Measurements from ENCODE around the gene SLC22A31.

SLC22A31 gene

GRCh38 chr16:89210904-89211515, 10.7 kb upstream of the SLC22A31 start:
- DNase-seq (ENCODE audit: low read depth), result peak; percentile 32
- H3K4me3 ChIP-seq (ENCODE audit: low read length), result no peak overlapping the region
- H3K4me1 ChIP-seq (ENCODE audit: control insufficient read depth, insufficient read depth, low read length), result peaks cover 1% of the 10 kb centered on the region
- H3K9ac ChIP-seq (ENCODE audit: low read length), result no peak overlapping the region
- H3K9me3 ChIP-seq (ENCODE audit: control insufficient read depth, low read length), result no peaks in the 10 kb centered on the region
- no peaks in the 10 kb centered on the region for H3K36me3 ChIP-seq (ENCODE audit: control insufficient read depth, insufficient read depth, low read length, severe bottlenecking)
- H3K27me3 ChIP-seq (replicated peaks; ENCODE audit: control insufficient read depth, insufficient read depth, low read length), result peaks cover 20% of the 10 kb centered on the region

DNA sequence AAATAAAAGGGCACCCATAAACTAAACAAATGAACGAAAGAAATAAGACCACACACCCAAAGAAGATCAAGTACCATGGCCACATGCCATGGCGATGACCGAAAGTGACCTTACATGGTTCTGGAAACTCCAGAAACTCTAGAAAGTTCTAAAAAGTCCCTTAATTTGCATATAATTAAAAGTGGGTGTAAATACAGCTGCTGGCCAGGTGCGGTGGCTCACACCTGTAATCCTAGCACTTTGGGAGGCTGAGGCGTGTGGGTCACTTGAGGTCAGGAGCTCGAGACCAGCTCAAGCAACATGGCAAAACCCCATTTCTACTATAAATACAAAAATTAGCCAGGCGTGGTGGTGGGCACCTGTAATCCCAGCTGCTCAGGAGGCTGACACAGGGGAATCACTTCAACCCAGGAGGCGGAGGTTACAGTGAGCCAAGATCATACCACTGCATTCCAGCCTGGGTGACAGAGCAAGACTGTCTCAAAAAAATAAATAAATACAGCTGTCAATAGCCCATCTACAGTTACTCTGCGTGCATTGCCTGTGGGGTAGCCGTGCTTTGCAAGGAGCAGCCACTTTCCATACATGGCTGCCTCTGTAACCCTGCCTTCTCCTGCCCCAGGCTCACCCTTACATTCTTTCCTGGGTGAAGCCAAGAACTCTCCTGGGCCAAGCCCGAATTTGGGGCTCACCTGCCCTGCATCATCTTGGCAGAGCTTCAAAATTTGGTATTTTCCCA, 10.0 kb upstream of the SLC22A31 start:
- Histone ChIP-seq H3K9me3 (ENCODE audit: control insufficient read depth, low read length) (no peaks in the 10 kb centered on the region), H3K27me3 (replicated peaks; ENCODE audit: control insufficient read depth, insufficient read depth, low read length) (peaks cover 20% of the 10 kb centered on the region), H3K9ac (ENCODE audit: low read length) (no peak overlapping the region), H3K36me3 (ENCODE audit: control insufficient read depth, insufficient read depth, low read length, severe bottlenecking) (no peaks in the 10 kb centered on the region), H3K4me1 (ENCODE audit: control insufficient read depth, insufficient read depth, low read length) (no peaks in the 10 kb centered on the region), H3K4me3 (ENCODE audit: low read length) (no peak overlapping the region)
- DNase-seq (ENCODE audit: low read depth), result no peak

DNA sequence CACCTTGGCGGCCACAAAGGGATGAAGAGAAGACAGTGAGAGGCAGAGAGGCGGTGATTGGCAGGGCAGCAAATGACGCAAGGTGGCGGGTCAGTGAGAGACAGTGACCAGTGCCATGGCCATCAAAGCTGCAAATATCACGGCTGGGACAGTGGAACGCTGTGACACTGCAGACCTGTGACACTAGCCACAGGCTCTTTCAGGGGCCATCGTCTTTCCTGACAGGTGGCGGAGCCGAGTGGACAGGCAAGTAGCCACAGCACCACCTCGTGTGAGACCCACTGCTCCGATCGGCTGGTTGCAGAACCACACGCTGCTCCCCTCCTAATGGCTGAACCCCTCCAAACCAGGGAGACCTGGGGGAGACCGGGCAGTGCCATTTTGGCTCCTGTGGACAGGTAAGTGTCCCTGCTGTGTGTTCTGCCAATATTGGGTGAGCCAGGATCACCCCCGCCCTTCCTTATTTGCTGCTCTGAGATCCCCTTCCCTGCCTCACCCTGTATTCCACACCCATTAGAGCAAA, 9.2 kb upstream of the SLC22A31 start:
- Histone ChIP-seq H3K9me3 (ENCODE audit: control insufficient read depth, low read length) (no peaks in the 10 kb centered on the region), H3K27me3 (replicated peaks; ENCODE audit: control insufficient read depth, insufficient read depth, low read length) (peaks cover 20% of the 10 kb centered on the region), H3K36me3 (ENCODE audit: control insufficient read depth, insufficient read depth, low read length, severe bottlenecking) (no peaks in the 10 kb centered on the region), H3K4me1 (ENCODE audit: control insufficient read depth, insufficient read depth, low read length) (no peaks in the 10 kb centered on the region), H3K9ac (ENCODE audit: low read length) (no peak overlapping the region), H3K4me3 (ENCODE audit: low read length) (no peak overlapping the region)
- DNase-seq (ENCODE audit: low read depth), result no peak

DNA sequence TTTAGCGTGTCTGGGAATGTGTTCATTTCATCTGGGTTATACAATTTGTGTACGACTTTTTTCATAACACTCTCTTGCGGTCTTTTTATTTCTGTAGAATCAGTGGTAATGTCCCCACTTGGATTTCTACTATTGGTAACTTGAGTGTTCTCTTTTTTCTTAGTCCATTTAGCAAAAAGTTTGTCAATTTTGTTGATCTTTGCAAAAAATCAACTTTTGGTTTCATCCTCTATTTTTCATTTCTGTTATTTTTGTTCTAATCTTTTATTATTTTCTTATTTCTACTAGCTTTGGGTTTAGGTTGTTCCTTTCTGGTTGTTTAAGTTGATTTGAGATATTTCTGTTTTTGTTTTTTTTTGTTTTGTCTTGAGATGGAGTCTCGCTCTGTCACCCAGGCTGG, 7.7 kb upstream of the SLC22A31 start:
- Histone ChIP-seq H3K36me3 (ENCODE audit: control insufficient read depth, insufficient read depth, low read length, severe bottlenecking) (no peaks in the 10 kb centered on the region), H3K9ac (ENCODE audit: low read length) (no peak overlapping the region), H3K27me3 (replicated peaks; ENCODE audit: control insufficient read depth, insufficient read depth, low read length) (peaks cover 33% of the 10 kb centered on the region), H3K4me3 (ENCODE audit: low read length) (no peak overlapping the region), H3K4me1 (ENCODE audit: control insufficient read depth, insufficient read depth, low read length) (no peaks in the 10 kb centered on the region), H3K9me3 (ENCODE audit: control insufficient read depth, low read length) (peaks cover 3% of the 10 kb centered on the region)
- no peak for DNase-seq (ENCODE audit: low read depth)

DNA sequence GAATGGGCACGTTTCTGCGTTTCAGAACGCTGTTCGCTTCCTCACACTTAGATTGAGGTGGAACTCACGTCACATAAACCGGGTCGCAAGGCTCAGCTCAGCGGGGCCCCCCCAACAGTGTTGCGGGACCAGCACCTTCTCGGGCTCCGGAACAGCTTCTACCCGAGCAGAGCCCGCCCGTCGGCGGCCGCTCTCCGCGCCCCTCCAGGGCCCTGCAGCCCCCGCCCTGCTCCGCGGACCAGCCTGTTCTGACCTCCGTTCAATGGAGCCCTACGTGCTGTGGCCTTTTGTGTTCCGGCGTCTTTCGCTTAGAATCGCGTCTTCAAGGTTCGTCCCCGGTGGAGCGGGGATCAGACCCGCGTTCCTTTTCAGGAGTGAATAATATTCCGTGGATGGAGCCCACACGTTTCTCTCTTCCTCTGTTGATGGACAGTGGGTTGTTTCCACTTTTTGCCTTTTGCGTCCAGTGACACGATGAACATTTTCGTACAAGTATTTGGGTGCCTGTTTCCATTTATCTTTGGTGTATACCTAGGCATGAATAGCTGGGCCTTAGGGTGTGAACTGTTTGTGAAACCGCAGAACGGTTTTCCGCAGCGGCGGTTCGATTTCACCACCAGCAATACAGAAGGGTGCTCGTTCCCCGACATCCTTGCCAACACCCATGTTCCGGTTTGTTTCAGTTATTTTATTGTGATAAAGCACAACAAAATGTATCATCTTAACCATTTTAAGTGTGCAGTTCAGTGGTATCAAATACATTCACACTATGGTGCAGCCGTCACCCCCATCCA, 2.3 kb upstream of the SLC22A31 start:
- DNase-seq (ENCODE audit: low read depth), result no peak
- H3K9me3 ChIP-seq (ENCODE audit: control insufficient read depth, low read length), result peaks cover 10% of the 10 kb centered on the region
- peaks cover 6% of the 10 kb centered on the region for H3K4me1 ChIP-seq (ENCODE audit: control insufficient read depth, insufficient read depth, low read length)
- no peak overlapping the region for H3K4me3 ChIP-seq (ENCODE audit: low read length)
- H3K27me3 ChIP-seq (replicated peaks; ENCODE audit: control insufficient read depth, insufficient read depth, low read length), result peaks cover 42% of the 10 kb centered on the region
- no peaks in the 10 kb centered on the region for H3K36me3 ChIP-seq (ENCODE audit: control insufficient read depth, insufficient read depth, low read length, severe bottlenecking)
- H3K9ac ChIP-seq (ENCODE audit: low read length), result no peak overlapping the region

DNA sequence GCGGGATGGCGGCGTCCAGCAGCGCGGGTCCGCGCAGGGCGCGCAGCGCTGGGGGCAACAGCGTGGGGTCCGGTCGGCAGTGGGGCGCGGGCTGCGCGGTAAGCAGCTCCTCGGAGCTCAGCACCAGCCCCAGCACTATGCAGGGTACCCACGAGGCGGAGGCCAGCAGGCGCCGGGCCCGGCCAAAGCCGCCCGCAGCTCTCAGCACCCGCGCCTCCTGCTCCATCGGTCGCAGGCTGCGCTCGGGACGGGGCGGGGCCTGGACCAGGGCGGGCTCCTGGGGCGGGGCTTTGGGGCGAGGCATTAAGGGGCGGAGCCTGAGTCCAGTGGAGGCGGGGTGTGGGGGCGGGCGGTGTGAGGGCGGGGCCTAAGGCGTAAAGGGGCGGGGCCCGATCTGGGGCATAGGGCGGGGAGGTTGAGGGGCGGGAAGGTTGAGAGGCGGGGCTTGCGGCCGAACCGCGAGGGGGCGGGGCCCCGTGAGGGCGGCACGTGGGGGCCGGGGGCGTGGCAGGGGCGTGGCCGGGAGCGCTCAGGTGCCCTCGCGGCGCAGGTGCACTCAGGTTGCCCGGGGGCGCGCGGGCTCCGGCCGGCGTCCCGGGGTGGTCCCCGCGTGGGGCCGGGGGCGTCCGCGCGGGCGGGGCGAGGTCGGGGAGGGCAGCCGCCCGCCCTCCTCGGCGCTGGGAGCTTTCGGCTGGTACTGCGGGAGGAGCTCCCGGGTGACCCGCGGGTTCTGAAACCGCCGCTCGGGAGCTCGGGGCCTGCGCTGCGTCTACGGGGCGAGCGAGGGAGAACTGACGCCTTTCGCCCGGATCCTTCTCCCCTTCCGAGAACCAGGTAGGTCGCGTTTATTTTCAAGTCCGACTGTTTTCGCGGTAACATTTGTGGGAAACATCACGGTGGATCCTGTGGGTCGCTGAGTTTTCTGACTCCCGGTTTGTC, 1.4 kb upstream of the SLC22A31 start:
- Histone ChIP-seq H3K4me1 (ENCODE audit: control insufficient read depth, insufficient read depth, low read length) (peaks cover 6% of the 10 kb centered on the region), H3K36me3 (ENCODE audit: control insufficient read depth, insufficient read depth, low read length, severe bottlenecking) (no peaks in the 10 kb centered on the region), H3K9me3 (ENCODE audit: control insufficient read depth, low read length) (peaks cover 10% of the 10 kb centered on the region), H3K9ac (ENCODE audit: low read length) (no peak overlapping the region), H3K4me3 (ENCODE audit: low read length) (no peak overlapping the region), H3K27me3 (replicated peaks; ENCODE audit: control insufficient read depth, insufficient read depth, low read length) (peaks cover 42% of the 10 kb centered on the region)
- DNase-seq (ENCODE audit: low read depth), result peak; percentile 89

DNA sequence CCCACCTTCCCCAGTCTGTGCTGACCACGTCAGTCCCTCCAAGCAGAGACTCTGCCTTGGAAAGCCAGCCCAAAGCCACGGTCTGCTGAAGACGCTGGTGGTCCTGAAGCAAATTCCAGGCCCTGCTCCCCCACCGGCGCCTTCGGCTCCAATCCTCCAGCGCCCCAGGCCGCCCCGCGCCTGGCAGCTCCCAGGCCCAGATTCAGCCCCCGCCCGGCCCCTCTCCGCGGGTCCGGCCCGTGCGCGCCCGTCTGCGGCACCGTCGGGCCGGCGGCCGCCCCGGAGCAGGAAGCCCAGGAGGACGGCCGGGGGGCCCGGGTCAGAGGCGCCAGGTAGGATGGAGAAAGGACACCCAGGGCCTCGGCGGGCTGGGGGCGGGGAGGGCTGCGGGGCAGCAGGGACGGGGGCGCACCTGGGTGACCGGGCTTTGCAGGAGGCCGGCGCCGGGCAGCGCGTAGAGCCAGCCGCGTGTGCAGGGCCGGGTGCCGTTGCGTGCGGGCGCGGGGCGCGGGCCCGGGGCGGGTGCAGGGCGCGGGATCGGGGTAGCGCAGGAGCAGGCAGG, 594 bp upstream of the SLC22A31 start:
- Histone ChIP-seq H3K36me3 (ENCODE audit: control insufficient read depth, insufficient read depth, low read length, severe bottlenecking) (no peaks in the 10 kb centered on the region), H3K4me3 (ENCODE audit: low read length) (no peak overlapping the region), H3K27me3 (replicated peaks; ENCODE audit: control insufficient read depth, insufficient read depth, low read length) (peaks cover 42% of the 10 kb centered on the region), H3K9me3 (ENCODE audit: control insufficient read depth, low read length) (peaks cover 10% of the 10 kb centered on the region), H3K4me1 (ENCODE audit: control insufficient read depth, insufficient read depth, low read length) (peaks cover 6% of the 10 kb centered on the region), H3K9ac (ENCODE audit: low read length) (no peak overlapping the region)
- no peak for DNase-seq (ENCODE audit: low read depth)

DNA sequence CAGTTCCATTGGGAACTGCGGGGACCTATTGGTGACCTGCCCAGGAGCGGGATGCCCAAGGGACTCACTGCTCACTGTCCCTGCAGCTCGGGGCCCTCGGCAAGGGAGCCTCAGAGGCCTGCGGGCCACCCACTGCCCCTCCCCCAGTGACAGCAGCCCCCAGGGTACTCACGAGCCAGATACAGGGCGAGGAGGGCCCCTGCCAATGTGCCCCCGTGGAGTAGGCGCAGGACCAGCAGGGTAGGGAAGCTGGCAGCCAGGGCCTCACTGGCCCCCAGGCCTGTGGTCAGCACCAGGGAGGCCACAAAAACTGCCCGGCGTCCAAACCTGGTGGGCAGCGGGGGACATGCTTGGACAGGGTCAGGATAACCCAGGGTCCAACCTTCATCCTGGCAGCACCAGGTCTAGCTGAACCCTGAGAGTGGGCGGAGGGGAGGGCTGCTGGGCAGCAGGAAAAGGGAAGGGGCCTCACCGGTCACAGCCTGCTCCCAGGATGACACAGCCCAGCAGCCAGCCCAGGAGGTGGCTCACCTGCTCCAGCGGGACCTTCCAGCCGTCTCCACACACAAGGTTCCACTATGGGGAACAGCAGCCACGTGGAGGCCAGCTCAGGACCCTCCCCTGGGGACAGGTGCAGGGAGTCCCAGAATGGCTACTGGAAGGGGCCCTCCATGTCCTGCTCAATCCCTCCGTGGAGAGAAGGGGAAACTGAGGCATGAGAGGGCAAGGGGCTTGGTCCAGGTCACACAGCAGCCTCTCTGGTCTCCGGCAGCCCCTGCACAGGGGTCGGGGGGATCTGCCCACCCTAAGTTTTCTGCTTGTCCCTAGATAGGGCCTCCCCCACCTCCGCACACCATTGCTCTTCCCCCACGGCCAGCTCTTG, 855 bp downstream of the SLC22A31 start:
- peaks cover 42% of the 10 kb centered on the region for H3K27me3 ChIP-seq (replicated peaks; ENCODE audit: control insufficient read depth, insufficient read depth, low read length)
- H3K4me1 ChIP-seq (ENCODE audit: control insufficient read depth, insufficient read depth, low read length), result peaks cover 6% of the 10 kb centered on the region
- H3K4me3 ChIP-seq (ENCODE audit: low read length), result no peak overlapping the region
- H3K9ac ChIP-seq (ENCODE audit: low read length), result no peak overlapping the region
- H3K9me3 ChIP-seq (ENCODE audit: control insufficient read depth, low read length), result peaks cover 10% of the 10 kb centered on the region
- no peak for DNase-seq (ENCODE audit: low read depth)
- H3K36me3 ChIP-seq (ENCODE audit: control insufficient read depth, insufficient read depth, low read length, severe bottlenecking), result no peaks in the 10 kb centered on the region

DNA sequence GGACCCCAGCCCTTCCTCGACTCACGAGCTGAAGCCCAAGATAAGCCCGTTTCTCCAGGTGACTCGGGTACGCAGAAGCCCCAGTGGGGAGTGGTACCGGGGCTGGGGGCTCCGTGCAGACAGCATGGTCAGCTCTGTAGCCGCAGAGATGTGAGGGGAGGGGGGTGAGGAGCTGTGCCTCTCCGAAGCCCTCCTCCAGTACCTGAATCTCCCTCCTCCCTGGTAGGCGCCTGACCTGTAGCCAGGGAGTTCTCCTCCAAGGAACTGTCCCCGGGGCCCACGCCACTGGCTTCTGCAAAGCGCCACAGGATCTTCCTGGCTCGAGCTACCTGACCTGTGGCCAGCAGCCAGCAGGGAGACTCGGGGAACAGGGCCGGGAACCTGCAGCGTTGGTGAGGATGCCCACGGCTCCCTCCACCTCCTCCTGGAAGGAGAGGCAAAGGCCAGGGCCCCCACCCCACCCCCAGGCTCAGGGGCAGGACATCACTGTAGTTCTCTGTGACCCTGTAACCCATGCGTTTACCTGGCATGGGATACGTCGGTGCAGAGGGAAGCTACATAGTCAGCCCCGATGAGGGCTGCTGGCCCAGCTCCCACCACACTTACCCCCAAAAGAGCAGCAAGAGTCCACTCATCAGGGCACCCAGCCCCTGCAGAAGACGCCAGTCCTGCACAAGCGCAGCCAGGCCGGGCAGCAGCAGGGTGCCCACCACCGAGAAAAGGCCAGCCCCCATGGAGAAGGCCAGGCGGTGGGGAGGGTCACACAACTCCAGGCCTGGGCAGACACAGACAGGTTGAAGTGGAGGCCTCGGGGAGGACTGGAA, 1.7 kb downstream of the SLC22A31 start:
- no peak for DNase-seq (ENCODE audit: low read depth)
- H3K9me3 ChIP-seq (ENCODE audit: control insufficient read depth, low read length), result peaks cover 10% of the 10 kb centered on the region
- H3K9ac ChIP-seq (ENCODE audit: low read length), result no peak overlapping the region
- no peaks in the 10 kb centered on the region for H3K36me3 ChIP-seq (ENCODE audit: control insufficient read depth, insufficient read depth, low read length, severe bottlenecking)
- H3K4me3 ChIP-seq (ENCODE audit: low read length), result no peak overlapping the region
- peaks cover 6% of the 10 kb centered on the region for H3K4me1 ChIP-seq (ENCODE audit: control insufficient read depth, insufficient read depth, low read length)
- H3K27me3 ChIP-seq (replicated peaks; ENCODE audit: control insufficient read depth, insufficient read depth, low read length), result peaks cover 36% of the 10 kb centered on the region

All from adipocyte (in vitro differentiated cells).